DOHH2 (cell line): ENCODE measurements around the gene KLK13.

ENCODE experiments used
- H3F3A ChIP-seq: fragments of 200-600 bp; sonication (generic), shearing (Covaris generic); 2 replicates; pipeline ENCODE4 v1.6.0; 2016; ENCODE audit warnings: antibody characterized with exemption, mild to moderate bottlenecking; ENCODE audit not compliant: control insufficient read depth, insufficient read depth
- H3K27ac ChIP-seq: fragments of 200-600 bp; sonication (generic); 2 replicates; pipeline ENCODE4 v1.5.1; 2014; ENCODE audit warnings: low read depth, mild to moderate bottlenecking, low read length, moderate library complexity
- H3K27me3 ChIP-seq: fragments of 200-600 bp; sonication (generic); 2 replicates; pipeline ENCODE4 v1.6.1; 2014; ENCODE audit warnings: mild to moderate bottlenecking, low read length, mixed read lengths; ENCODE audit not compliant: control insufficient read depth
- H3K36me3 ChIP-seq: fragments of 200-600 bp; sonication (generic); 2 replicates; pipeline ENCODE4 v1.6.1; 2014; ENCODE audit warnings: mild to moderate bottlenecking, low read length, moderate library complexity, mixed read lengths; ENCODE audit not compliant: control insufficient read depth
- H3K4me1 ChIP-seq: fragments of 200-600 bp; sonication (generic); 2 replicates; pipeline ENCODE4 v1.6.1; 2014; ENCODE audit warnings: mild to moderate bottlenecking, low read length, mixed read lengths; ENCODE audit not compliant: control insufficient read depth
- H3K4me2 ChIP-seq: fragments of 200-600 bp; sonication (generic); 2 replicates; pipeline ENCODE4 v1.6.0; 2014; ENCODE audit warnings: mild to moderate bottlenecking, low read length, moderate library complexity
- H3K4me3 ChIP-seq: fragments of 200-600 bp; sonication (generic); 2 replicates; pipeline ENCODE4 v1.5.1; 2014; ENCODE audit warnings: mild to moderate bottlenecking, low read length, mixed read lengths
- H3K79me2 ChIP-seq: fragments of 200-600 bp; sonication (generic); 2 replicates; pipeline ENCODE4 v1.6.1; 2014; ENCODE audit warnings: mild to moderate bottlenecking, low read length, mixed read lengths; ENCODE audit not compliant: control insufficient read depth
- H3K9me2 ChIP-seq: fragments of 200-600 bp; sonication (generic); replicated peaks from 2 replicates; pipeline ENCODE4 v1.6.1; 2014; ENCODE audit warnings: mild to moderate bottlenecking, low read length, mixed read lengths; ENCODE audit not compliant: control insufficient read depth
- H3K9me3 ChIP-seq: fragments of 200-600 bp; sonication (generic); 2 replicates; pipeline ENCODE4 v1.6.1; 2014; ENCODE audit warnings: antibody characterized with exemption, low read length, mixed read lengths; ENCODE audit not compliant: control insufficient read depth, insufficient read depth
- H4K20me1 ChIP-seq: fragments of 200-600 bp; sonication (generic); 2 replicates; pipeline ENCODE4 v1.6.0; 2014; ENCODE audit warnings: low read depth, mild to moderate bottlenecking, antibody characterized with exemption, low read length, moderate library complexity; ENCODE audit not compliant: control insufficient read depth, insufficient read depth
- EZH2phosphoT487 ChIP-seq: fragments of 200-600 bp; sonication (generic); IDR thresholded peaks from 2 replicates; pipeline ENCODE4 v1.6.1; 2017; ENCODE audit warnings: borderline replicate concordance, mild to moderate bottlenecking, antibody characterized with exemption, low read length, moderate library complexity, mixed read lengths
- TF ChIP-seq, protein P1 (sequence below): fragments of 200-600 bp; sonication (generic); IDR thresholded peaks from one replicate; pipeline ENCODE4 v1.5.1; 2014; ENCODE audit warnings: antibody characterized with exemption, mild to moderate bottlenecking, low read depth, low read length; ENCODE audit not compliant: poor library complexity, severe bottlenecking

Gene KLK13

DNA sequence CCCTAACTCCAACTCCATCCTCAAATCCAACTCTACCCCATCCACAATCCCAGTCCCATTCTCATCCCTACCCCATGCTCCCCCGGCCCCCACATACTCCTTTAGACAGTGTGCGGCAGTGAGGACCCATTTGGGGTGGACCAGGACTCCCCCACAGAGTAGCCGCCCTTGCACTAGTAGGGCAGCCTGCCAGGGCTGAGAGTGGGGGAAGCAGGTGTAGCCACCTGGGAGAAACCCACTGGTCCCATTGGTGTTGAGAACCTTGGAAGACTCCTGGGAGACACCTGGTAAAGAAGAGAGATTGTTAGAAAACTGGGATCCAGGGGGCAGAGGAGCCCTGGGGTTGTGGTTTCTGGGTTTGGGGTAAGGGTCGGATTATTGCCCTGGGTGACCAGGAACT, 4.6 kb downstream of the KLK13 start:
- H3K9me3 ChIP-seq, result no peaks in the 10 kb centered on the region
- no peaks in the 10 kb centered on the region for H4K20me1 ChIP-seq
- H3K9me2 ChIP-seq, result no peaks in the 10 kb centered on the region
- peaks cover 6% of the 10 kb centered on the region; the same call in 1 of the 2 replicates for H3K27me3 ChIP-seq
- no peaks in the 10 kb centered on the region for H3K4me1 ChIP-seq
- H3F3A ChIP-seq, result no peaks in the 10 kb centered on the region
- no peaks in the 10 kb centered on the region for H3K36me3 ChIP-seq
- TF ChIP-seq, protein P1, sequence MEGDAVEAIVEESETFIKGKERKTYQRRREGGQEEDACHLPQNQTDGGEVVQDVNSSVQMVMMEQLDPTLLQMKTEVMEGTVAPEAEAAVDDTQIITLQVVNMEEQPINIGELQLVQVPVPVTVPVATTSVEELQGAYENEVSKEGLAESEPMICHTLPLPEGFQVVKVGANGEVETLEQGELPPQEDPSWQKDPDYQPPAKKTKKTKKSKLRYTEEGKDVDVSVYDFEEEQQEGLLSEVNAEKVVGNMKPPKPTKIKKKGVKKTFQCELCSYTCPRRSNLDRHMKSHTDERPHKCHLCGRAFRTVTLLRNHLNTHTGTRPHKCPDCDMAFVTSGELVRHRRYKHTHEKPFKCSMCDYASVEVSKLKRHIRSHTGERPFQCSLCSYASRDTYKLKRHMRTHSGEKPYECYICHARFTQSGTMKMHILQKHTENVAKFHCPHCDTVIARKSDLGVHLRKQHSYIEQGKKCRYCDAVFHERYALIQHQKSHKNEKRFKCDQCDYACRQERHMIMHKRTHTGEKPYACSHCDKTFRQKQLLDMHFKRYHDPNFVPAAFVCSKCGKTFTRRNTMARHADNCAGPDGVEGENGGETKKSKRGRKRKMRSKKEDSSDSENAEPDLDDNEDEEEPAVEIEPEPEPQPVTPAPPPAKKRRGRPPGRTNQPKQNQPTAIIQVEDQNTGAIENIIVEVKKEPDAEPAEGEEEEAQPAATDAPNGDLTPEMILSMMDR, result no peak
- TF ChIP-seq EZH2phosphoT487, result no peak
- no peak overlapping the region for H3K4me2 ChIP-seq
- no peak overlapping the region for H3K27ac ChIP-seq
- no peaks in the 10 kb centered on the region for H3K79me2 ChIP-seq
- H3K4me3 ChIP-seq, result no peak overlapping the region

DNA sequence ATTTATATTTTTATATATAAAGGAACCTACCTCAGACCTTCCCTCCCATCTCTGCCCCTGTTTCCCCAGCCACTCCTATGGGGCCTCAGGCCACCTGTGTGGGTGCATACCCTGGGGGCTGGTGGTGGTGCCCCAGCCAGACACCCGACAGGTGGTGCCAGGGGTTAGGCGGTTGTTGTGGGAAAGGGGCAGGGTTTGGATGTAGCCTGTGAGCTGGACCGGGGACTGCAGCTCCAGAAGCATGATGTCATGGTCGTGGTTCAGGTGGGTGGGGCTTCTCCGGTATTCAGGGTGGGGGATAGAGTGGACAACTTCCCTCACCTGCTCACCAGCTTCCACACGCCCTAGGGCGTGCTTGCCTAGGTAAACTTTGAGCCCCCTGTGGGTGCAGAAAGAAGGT, 5.2 kb downstream of the KLK13 start:
- Histone ChIP-seq H3K4me3 (no peak overlapping the region), H3F3A (no peaks in the 10 kb centered on the region), H3K9me3 (no peaks in the 10 kb centered on the region), H3K4me2 (no peak overlapping the region), H3K79me2 (no peaks in the 10 kb centered on the region), H3K27me3 (peaks cover 6% of the 10 kb centered on the region; the same call in 1 of the 2 replicates), H3K27ac (no peak overlapping the region), H3K36me3 (no peaks in the 10 kb centered on the region), H3K9me2 (no peaks in the 10 kb centered on the region), H4K20me1 (no peaks in the 10 kb centered on the region), H3K4me1 (no peaks in the 10 kb centered on the region)
- no peak for TF ChIP-seq EZH2phosphoT487
- TF ChIP-seq, protein P1, result no peak

- H3K27me3 ChIP-seq, result peaks cover 6% of the 10 kb centered on the region; the same call in 1 of the 2 replicates
- no peaks in the 10 kb centered on the region for H3K79me2 ChIP-seq
- no peaks in the 10 kb centered on the region for H3K4me1 ChIP-seq
- no peak overlapping the region for H3K4me3 ChIP-seq
- TF ChIP-seq, protein P1, result no peak
- no peak for TF ChIP-seq EZH2phosphoT487
- no peaks in the 10 kb centered on the region for H3K36me3 ChIP-seq
- no peaks in the 10 kb centered on the region for H3K9me3 ChIP-seq
- H3K9me2 ChIP-seq, result no peaks in the 10 kb centered on the region
- H4K20me1 ChIP-seq, result no peaks in the 10 kb centered on the region
- no peaks in the 10 kb centered on the region for H3F3A ChIP-seq
- no peak overlapping the region for H3K4me2 ChIP-seq
- no peak overlapping the region for H3K27ac ChIP-seq
Observed at GRCh38 chr19:51055866-51056265, 9.0 kb downstream of the KLK13 start.

DNA sequence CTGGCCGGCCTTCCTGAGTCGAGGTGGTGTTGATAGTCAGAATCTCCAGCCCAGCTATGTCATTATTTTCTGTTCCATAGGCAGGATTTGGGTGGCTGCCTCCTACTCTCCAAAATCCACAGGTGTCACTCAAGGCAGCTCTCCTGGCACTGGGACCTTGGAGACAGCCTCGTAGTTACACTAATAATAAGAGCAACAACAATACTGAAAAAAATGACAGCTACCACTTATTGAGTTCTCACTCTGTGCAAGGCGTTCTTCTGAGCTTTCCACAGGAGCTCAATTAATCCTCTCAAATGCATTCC, 17.9 kb downstream of the KLK13 start:
- H3F3A ChIP-seq, result no peaks in the 10 kb centered on the region
- no peaks in the 10 kb centered on the region for H3K36me3 ChIP-seq
- no peak overlapping the region for H3K4me3 ChIP-seq
- no peaks in the 10 kb centered on the region for H3K79me2 ChIP-seq
- H3K27ac ChIP-seq, result no peak overlapping the region
- H3K27me3 ChIP-seq, result no peaks in the 10 kb centered on the region
- TF ChIP-seq, protein P1, result no peak
- TF ChIP-seq EZH2phosphoT487, result no peak
- no peaks in the 10 kb centered on the region for H3K4me1 ChIP-seq
- no peaks in the 10 kb centered on the region for H3K9me2 ChIP-seq
- H3K4me2 ChIP-seq, result no peak overlapping the region
- no peaks in the 10 kb centered on the region for H4K20me1 ChIP-seq
- H3K9me3 ChIP-seq, result no peaks in the 10 kb centered on the region
